GM10266 (cell line): Measurements from ENCODE around the gene NUDT1.

Experiments
- DNase-seq: peaks from one replicate; pipeline ENCODE4 v3.0.0; 2012; ENCODE audit errors: extremely low spot score
- TF ChIP-seq, protein P1 (sequence below): IDR thresholded peaks from 2 replicates; pipeline ENCODE4 v1.5.1; 2012; ENCODE audit warnings: mild to moderate bottlenecking, low read depth; ENCODE audit not compliant: control insufficient read depth, insufficient read depth; ENCODE audit errors: missing control alignments

NUDT1 gene

DNA sequence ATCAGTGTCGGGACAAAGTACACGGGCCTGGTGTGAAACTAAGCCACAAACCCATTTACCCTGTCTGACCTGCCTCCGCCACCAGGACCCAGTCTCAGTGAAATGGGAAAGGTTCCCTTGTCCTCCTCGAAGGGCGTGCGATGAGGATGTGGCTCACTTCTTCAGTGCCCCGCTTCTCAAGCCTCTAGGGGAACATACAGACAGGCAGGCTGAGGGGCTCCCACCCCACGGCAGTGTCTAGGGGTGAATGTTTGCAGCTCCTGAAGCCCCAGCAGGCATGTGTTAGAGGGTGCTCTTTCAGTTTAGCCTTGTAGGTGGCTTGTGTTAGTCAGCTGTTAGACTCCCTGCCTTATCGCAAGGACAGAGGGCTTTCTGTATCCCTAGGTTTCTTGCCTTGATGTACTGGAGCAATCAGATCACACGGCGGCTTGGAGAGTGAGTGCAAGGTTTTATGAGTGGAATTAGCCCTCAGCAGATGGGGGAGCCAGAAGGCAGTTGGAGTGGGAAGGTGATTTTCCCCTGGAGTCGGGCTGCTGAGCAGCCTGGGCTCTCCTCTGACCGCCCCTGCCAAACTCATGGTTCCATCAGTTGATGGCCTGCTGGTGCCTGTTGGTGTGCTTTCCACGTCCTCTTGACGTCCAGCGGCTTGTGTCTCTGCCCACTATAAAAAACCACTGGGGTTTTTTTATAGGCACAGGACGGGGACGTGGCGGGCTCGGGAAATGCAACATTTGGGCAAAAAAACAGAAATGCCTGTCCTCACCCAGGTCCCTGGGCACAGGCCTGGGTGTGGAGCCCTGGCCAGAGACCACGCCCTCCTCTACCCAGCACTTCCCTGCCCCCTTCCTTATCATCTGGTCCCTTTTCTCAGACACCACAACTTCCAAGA, 759 bp downstream of the NUDT1 start:
- no peak for DNase-seq
- TF ChIP-seq, protein P1, sequence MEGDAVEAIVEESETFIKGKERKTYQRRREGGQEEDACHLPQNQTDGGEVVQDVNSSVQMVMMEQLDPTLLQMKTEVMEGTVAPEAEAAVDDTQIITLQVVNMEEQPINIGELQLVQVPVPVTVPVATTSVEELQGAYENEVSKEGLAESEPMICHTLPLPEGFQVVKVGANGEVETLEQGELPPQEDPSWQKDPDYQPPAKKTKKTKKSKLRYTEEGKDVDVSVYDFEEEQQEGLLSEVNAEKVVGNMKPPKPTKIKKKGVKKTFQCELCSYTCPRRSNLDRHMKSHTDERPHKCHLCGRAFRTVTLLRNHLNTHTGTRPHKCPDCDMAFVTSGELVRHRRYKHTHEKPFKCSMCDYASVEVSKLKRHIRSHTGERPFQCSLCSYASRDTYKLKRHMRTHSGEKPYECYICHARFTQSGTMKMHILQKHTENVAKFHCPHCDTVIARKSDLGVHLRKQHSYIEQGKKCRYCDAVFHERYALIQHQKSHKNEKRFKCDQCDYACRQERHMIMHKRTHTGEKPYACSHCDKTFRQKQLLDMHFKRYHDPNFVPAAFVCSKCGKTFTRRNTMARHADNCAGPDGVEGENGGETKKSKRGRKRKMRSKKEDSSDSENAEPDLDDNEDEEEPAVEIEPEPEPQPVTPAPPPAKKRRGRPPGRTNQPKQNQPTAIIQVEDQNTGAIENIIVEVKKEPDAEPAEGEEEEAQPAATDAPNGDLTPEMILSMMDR, result no peak

DNA sequence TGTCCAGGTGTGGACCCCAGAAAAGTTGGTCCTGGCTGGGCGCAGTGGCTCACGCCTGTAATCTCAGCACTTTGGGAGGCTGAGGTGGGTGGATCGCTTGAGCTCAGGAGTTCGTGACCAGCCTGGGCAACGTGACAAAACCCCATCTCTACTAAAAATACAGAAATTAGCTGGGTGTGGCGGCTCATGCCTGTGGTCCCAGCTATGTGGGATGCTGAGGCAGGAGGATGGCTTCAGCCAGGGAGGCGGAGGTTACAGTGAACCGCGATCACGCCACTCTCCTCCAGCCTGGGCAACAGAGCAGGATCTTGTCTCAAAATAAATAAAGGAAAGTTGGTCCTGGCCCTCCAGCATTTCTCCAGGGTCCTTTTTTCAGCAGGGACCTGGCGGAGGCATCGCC, 1.4 kb downstream of the NUDT1 start:
- TF ChIP-seq, protein P1, result no peak
- no peak for DNase-seq

DNA sequence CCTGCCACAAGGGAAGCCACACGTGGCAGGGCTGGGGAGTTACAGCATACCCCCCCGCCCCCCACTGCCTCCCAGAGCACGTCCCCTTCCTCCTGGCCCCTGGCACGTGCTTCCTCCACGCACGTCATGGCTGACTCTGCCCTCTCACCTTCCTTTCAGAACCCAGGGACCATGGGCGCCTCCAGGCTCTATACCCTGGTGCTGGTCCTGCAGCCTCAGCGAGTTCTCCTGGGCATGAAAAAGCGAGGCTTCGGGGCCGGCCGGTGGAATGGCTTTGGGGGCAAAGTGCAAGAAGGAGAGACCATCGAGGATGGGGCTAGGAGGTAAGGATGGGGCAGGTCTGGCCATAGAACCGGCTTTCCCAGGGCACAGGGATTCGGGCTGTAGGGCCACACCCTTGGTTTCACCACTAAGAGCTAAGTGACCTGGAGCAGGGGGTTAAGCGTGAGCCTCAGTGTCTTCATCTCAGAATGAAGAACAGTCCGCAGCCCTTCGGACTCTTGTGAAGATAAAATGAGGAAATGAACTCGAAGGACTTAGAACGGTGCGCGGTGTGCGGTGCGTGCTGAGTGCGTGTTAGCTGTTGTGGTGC, 2.5 kb downstream of the NUDT1 start:
- DNase-seq, result no peak
- TF ChIP-seq, protein P1, result no peak

DNA sequence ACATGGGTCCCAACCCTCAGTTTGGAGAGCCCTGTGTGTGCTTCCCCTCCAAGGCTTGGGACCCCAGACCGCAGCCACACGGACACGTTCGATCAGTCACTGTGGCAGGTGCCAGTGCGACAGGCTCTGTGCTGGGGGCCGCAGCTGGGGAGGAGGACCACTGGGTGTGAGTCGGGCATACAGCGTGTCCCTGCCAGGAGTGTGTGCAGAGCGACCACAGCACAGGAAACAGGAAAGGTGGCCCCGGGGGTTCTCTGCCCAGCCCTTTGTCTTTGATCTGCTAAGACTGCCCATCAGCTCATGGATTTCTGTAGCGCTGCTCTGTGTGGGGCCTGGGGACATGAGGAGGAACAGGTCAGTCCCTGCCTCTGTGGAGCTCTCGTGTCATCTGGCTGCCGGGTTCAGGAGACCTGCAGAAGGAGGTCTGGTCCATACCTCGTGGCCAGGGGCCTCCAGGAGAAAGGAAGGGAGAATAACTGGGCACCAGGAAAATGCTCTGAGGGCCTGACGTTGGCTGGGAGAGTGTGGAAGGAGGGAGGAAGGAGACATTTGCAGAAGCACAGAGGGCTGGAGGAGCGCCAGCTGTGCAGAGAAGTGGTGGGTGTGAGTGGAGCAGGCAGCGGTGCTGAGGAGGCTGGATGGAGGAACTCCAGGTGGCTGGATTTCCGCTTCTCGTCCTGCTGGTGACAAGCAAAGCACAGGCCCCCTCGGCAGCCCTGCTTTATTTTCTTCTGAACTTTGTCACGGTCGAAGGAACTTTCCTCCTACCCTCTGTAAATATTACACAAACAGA, 4.1 kb downstream of the NUDT1 start:
- TF ChIP-seq, protein P1, result no peak
- no peak for DNase-seq

DNA sequence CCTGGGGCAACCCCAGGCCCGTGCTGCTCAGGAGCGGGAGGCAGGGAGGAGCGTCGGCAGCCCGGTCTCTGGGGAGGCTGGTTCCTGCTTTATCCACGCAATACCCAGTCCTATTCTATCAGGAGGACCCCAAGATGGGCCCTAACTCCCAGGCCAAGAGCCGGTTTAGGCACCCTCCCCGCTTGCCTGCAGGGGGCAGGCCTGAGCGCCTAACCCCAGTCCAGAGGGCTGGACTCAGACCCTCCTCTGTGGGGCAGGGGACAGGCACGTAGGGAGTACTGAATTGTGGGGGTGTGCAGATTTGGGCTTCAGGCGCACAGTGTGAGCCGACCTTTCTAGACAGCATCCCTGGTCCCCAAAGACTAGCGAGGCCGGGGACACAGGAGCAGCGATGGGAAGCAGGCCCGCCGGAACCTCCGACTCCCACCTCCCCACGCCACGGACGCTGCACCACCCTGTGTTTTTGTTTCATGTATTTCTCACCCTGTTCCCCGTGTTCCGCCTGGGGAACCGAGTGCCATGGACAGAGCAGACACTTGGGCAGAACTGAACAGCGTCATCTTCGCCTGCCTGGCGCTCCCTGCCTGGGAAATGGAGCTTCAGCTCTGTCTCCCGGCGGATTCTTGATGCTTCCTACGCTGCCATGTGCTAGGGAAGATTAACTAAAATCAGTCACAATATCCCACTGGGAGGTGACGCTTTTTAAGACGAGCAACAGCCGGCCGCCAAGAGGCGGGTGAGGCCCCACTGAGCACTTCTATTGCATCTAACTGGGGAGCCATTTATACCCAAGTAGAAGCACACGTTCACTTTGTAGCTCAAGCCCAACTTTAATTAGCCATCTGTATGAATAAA, 5.3 kb downstream of the NUDT1 start:
- peak; percentile 70 for DNase-seq

More for the DNA sequence above, 5.3 kb downstream of the NUDT1 start:
- TF ChIP-seq, protein P1, result peak; percentile 68
